GM19240 (cell line): Measurements from ENCODE around the gene ALPG.

Experiments used
- DNase-seq: peaks from one replicate; pipeline ENCODE4 v3.0.0; 2011; ENCODE audit warnings: low spot score; ENCODE audit not compliant: insufficient read length

Gene ALPG

DNA sequence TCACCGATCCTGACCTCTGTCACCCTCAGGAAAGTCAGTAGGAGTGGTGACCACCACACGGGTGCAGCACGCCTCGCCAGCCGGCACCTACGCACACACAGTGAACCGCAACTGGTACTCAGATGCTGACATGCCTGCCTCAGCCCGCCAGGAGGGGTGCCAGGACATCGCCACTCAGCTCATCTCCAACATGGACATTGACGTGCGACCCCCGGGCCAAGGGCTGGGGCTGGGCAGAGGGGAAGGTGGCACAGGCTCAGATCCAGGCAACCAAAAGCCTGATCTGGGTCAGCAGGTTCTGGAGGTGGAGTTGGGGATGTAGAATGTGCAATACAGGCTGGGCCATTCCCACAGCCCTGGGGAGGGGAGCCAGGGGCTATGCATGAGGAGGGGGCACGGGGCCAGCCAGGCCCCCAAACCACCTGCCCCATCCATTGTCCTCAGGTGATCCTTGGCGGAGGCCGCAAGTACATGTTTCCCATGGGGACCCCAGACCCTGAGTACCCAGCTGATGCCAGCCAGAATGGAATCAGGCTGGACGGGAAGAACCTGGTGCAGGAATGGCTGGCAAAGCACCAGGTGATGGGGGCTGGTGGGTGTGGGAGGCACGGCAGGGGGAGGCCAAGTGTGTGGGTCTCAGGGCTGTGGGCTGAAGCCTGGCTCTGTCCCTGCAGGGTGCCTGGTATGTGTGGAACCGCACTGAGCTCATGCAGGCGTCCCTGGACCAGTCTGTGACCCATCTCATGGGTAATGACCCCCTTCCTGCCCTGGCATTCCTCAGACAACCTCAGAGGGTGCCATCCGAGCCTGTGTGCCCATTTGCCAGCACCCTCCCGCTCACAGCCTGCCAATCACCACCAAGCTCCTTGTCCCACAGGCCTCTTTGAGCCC lies 50.7 kb downstream of the ALPG start:
- no peak for DNase-seq

DNA sequence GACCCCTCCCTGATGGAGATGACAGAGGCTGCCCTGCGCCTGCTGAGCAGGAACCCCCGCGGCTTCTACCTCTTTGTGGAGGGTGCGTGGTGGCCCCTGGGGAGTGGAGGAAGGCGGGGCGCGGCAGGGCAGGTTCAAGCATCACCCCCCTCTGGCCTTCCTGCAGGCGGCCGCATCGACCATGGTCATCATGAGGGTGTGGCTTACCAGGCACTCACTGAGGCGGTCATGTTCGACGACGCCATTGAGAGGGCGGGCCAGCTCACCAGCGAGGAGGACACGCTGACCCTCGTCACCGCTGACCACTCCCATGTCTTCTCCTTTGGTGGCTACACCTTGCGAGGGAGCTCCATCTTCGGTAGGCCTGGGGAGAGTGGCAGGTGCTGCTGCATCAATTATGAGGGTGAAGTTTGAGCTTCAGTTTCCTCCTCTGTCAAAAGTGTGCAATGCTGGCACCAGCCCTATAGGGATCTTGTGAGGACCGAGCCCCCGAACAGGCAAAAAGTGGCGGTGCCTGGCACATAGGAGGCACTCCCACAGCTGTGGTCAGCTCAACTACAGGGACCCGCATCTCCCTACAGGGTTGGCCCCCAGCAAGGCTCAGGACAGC lies 51.5 kb downstream of the ALPG start:
- no peak for DNase-seq

DNA sequence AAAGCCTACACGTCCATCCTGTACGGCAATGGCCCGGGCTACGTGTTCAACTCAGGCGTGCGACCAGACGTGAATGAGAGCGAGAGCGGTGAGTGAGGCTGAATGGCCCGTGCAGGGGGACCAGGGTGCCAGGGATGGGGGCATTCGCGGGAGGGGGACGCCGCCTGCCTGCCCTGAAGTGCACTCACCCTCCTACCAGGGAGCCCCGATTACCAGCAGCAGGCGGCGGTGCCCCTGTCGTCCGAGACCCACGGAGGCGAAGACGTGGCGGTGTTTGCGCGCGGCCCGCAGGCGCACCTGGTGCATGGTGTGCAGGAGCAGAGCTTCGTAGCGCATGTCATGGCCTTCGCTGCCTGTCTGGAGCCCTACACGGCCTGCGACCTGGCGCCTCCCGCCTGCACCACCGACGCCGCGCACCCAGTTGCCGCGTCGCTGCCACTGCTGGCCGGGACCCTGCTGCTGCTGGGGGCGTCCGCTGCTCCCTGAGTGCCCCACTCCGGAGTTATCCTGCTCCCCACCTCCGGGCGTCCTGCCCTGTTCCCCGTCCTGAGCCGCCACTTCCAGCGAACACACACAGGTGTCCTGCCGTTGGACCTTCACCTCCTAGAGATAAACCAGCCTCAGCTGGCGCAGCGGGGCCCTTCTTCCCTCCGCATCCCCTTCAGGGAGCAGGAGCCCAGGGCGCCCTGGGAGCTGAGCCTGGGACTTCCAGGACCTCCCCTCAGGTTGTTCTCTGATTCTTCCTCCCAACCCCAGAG lies 52.2 kb downstream of the ALPG start:
- no peak for DNase-seq

DNA sequence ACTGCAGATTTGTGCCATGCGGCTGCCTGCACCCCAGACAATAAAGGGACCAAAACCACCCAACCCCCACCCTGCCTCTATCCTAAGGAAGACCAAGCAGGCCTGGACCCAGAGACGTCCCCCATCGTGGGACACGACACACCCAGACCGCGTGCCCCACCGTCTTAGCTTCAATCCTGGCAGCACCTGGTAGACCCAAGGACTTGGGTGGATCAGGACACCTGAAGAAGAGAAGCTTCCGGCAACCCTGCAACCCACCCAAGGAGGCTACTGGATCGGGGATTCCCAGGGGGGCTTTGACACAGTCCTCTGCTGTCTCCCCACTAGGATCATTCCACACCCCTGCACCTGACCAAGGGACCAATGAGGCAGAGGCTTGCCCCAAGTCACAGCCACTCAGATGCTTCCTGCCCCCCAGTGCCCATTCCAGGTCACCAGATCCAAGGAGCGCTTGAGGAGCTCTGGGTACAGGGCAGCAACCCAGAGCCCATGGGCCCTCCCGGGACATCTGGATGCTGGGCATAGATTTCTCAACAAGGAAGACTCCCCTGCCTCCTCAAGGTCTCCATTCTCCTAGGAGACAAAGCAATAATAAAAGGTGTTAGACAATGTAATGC lies 52.9 kb downstream of the ALPG start:
- no peak for DNase-seq

DNA sequence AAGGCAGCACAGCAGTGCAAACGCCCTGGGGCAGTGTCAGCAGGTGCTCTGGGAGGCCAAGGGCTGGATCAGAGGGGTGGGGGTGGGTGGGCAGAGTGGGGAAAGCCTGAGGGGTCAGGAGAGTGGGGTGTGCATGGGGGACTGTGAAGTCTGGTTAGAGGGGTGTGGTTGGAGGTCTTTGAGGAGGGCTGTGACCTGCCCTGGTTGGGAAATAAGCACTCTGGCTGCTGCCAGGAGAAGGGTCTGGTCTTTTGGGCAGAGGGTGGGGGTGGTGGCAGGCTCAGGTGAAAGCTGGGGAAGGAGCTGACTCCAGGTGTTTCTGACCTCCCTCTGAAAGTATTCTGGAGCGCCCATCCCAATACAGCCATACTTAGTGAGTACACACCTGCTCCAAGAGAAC lies 53.5 kb downstream of the ALPG start:
- DNase-seq, result no peak
